SK-N-SH treated with all-trans-retinoic acid at 6 μM for 48 hours (cell line): ENCODE results near the gene SLC6A19.

Experiments
- ARNTL ChIP-seq: fragments of 450-650 bp; formaldehyde crosslinking; IDR thresholded peaks from 2 replicates; pipeline ENCODE4 v1.5.0; 2020; ENCODE audit warnings: low read depth, mild to moderate bottlenecking, moderate library complexity, borderline replicate concordance
- BACH2 ChIP-seq: fragments of 250-450 bp; sonication (Bioruptor Pico); IDR thresholded peaks from 2 replicates; pipeline ENCODE4 v1.9.0; 2021; ENCODE audit warnings: mild to moderate bottlenecking, borderline replicate concordance
- GLIS3 ChIP-seq: fragments of 250-450 bp; sonication (Bioruptor Pico); IDR thresholded peaks from 2 replicates; pipeline ENCODE4 v1.5.0; 2020; ENCODE audit warnings: mild to moderate bottlenecking, moderate library complexity
- PPARA ChIP-seq: fragments of 250-450 bp; sonication (Bioruptor Pico); IDR thresholded peaks from 2 replicates; pipeline ENCODE4 v1.5.0; 2020; ENCODE audit warnings: mild to moderate bottlenecking, borderline replicate concordance
- TOX ChIP-seq: fragments of 250-450 bp; sonication (Bioruptor Pico); IDR thresholded peaks from 2 replicates; pipeline ENCODE4 v1.8.0; 2021; ENCODE audit warnings: mild to moderate bottlenecking, moderate library complexity, borderline replicate concordance
- ZFP3 ChIP-seq: fragments of 250-450 bp; sonication (Bioruptor Pico); IDR thresholded peaks from 2 replicates; pipeline ENCODE4 v1.5.0; 2020; ENCODE audit warnings: mild to moderate bottlenecking, moderate library complexity
- ZFP30 ChIP-seq: fragments of 450-650 bp; formaldehyde crosslinking; IDR thresholded peaks from 2 replicates; pipeline ENCODE4 v1.5.0; 2022; ENCODE audit warnings: mild to moderate bottlenecking, moderate library complexity
- ZNF565 ChIP-seq: fragments of 450-650 bp; formaldehyde crosslinking; conservative IDR thresholded peaks from 2 replicates; pipeline ENCODE4 v1.5.0; 2020; ENCODE audit warnings: low read depth, mild to moderate bottlenecking, moderate library complexity
- TF ChIP-seq, protein P1 (sequence below): fragments of 250-450 bp; sonication (Bioruptor Pico); IDR thresholded peaks from 2 replicates; pipeline ENCODE4 v1.5.1; 2020; ENCODE audit warnings: low read depth, mild to moderate bottlenecking, moderate library complexity
- TF ChIP-seq, protein P2 (sequence below): fragments of 250-450 bp; sonication (Bioruptor Pico); IDR thresholded peaks from 2 replicates; pipeline ENCODE4 v1.8.0; 2020; ENCODE audit warnings: mild to moderate bottlenecking, moderate library complexity, borderline replicate concordance
- TF ChIP-seq, protein P3 (sequence below): fragments of 250-450 bp; sonication (Bioruptor Pico); IDR thresholded peaks from 2 replicates; pipeline ENCODE4 v1.5.1; 2021; ENCODE audit warnings: mild to moderate bottlenecking, moderate library complexity

DNA sequence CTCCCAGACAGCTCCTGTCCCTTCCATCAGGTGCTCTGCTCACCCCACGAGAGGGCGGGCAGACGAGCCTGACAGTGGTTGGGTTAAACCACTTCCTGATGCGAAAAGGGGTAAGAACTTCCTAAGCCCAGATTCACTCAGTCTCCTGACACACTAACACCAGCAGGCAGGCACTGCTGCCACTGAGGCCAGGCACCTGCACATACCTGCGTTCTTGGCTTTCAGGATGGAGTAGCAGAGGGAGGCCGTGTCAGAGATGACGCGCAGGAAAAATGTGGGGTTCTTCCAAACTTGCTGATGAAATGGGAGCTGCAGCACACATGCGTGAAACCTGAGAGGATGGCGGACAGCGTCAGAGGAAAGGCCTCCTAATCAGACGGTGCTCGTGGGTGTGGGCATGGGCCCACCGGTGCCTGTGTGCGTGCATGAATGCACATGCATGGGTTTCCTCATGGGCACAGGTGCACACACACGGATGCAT lies 53.7 kb downstream of the SLC6A19 start:
- TF ChIP-seq, protein P1, sequence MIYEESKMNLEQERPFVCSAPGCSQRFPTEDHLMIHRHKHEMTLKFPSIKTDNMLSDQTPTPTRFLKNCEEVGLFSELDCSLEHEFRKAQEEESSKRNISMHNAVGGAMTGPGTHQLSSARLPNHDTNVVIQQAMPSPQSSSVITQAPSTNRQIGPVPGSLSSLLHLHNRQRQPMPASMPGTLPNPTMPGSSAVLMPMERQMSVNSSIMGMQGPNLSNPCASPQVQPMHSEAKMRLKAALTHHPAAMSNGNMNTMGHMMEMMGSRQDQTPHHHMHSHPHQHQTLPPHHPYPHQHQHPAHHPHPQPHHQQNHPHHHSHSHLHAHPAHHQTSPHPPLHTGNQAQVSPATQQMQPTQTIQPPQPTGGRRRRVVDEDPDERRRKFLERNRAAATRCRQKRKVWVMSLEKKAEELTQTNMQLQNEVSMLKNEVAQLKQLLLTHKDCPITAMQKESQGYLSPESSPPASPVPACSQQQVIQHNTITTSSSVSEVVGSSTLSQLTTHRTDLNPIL (CRISPR knock-in tag) = no peak
- TF ChIP-seq, protein P2, sequence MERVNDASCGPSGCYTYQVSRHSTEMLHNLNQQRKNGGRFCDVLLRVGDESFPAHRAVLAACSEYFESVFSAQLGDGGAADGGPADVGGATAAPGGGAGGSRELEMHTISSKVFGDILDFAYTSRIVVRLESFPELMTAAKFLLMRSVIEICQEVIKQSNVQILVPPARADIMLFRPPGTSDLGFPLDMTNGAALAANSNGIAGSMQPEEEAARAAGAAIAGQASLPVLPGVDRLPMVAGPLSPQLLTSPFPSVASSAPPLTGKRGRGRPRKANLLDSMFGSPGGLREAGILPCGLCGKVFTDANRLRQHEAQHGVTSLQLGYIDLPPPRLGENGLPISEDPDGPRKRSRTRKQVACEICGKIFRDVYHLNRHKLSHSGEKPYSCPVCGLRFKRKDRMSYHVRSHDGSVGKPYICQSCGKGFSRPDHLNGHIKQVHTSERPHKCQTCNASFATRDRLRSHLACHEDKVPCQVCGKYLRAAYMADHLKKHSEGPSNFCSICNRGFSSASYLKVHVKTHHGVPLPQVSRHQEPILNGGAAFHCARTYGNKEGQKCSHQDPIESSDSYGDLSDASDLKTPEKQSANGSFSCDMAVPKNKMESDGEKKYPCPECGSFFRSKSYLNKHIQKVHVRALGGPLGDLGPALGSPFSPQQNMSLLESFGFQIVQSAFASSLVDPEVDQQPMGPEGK (CRISPR knock-in tag) = no peak
- no peak for TF ChIP-seq ZFP3 (CRISPR knock-in tag)
- no peak for TF ChIP-seq ARNTL (CRISPR knock-in tag)
- TF ChIP-seq TOX (CRISPR knock-in tag) = no peak
- TF ChIP-seq, protein P3, sequence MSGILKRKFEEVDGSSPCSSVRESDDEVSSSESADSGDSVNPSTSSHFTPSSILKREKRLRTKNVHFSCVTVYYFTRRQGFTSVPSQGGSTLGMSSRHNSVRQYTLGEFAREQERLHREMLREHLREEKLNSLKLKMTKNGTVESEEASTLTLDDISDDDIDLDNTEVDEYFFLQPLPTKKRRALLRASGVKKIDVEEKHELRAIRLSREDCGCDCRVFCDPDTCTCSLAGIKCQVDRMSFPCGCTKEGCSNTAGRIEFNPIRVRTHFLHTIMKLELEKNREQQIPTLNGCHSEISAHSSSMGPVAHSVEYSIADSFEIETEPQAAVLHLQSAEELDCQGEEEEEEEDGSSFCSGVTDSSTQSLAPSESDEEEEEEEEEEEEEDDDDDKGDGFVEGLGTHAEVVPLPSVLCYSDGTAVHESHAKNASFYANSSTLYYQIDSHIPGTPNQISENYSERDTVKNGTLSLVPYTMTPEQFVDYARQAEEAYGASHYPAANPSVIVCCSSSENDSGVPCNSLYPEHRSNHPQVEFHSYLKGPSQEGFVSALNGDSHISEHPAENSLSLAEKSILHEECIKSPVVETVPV = no peak
- TF ChIP-seq GLIS3 (CRISPR knock-in tag) = no peak
- TF ChIP-seq PPARA (CRISPR knock-in tag) = no peak
- no peak for TF ChIP-seq ZFP30 (CRISPR knock-in tag)
- no peak for TF ChIP-seq BACH2 (CRISPR knock-in tag)
- TF ChIP-seq ZNF565 = no peak
